ENCODE results near the gene RICTOR.

DNA sequence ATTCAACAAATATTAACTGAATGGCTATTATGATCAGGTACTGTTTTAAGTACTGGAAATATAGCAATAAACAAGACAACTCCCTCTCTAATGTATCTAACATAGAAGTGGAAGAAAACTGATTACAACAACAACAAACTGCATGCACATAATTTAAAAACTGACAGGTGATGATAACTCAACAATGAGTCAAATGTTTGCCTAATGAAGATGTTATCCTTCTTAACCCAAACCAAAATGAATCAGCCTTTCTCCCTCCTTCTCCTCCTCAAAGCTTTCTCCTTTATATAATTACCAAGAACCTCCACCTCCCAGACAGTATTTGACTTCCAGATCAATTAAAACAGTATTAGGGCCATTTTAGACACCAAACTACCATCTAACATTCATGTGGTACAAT is 49.3 kb downstream of the RICTOR start:
- TF ChIP-seq ZNF558 (tag by site-specific recombination; IDR thresholded peaks at IDR 0.05) (no peak), ZNF335 (tag by site-specific recombination; conservative IDR thresholded peaks at IDR 0.05) (no peak), ZNF37A (tag by site-specific recombination; IDR thresholded peaks at IDR 0.05) (no peak)
- TF ChIP-seq, protein P1, sequence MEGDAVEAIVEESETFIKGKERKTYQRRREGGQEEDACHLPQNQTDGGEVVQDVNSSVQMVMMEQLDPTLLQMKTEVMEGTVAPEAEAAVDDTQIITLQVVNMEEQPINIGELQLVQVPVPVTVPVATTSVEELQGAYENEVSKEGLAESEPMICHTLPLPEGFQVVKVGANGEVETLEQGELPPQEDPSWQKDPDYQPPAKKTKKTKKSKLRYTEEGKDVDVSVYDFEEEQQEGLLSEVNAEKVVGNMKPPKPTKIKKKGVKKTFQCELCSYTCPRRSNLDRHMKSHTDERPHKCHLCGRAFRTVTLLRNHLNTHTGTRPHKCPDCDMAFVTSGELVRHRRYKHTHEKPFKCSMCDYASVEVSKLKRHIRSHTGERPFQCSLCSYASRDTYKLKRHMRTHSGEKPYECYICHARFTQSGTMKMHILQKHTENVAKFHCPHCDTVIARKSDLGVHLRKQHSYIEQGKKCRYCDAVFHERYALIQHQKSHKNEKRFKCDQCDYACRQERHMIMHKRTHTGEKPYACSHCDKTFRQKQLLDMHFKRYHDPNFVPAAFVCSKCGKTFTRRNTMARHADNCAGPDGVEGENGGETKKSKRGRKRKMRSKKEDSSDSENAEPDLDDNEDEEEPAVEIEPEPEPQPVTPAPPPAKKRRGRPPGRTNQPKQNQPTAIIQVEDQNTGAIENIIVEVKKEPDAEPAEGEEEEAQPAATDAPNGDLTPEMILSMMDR (tag by site-specific recombination; IDR thresholded peaks at IDR 0.05), result no peak
